Fibroblast of villous mesenchyme (primary cell): ENCODE results near the gene SCAANT1. TPM values are rescaled to one million over a fixed set of nuclear protein-coding genes. Genes with fewer than 3 reads are reported as not detected.
A peak's percentile ranks its signal among the peaks of the same experiment; 100 is the strongest.

ENCODE experiments used
- DNase-seq: peaks from one replicate; pipeline ENCODE4 v3.0.0-alpha.2; 2010; ENCODE audit warnings: low read depth
- H3K4me3 ChIP-seq: 2 replicates; pipeline ENCODE4 v1.5.1; 2011; ENCODE audit warnings: low read depth, mild to moderate bottlenecking, low read length
- total RNA-seq: library from RNA; depleted of rRNA; stranded (reverse); fragments of >200 nt; gene quantifications from 2 replicates; pipeline ENCODE4 v1.2.3, GENCODE V29; 2012
- TF ChIP-seq, protein P1 (sequence below): IDR thresholded peaks from 2 replicates; pipeline ENCODE4 v1.5.1; 2012; ENCODE audit warnings: low read depth, mild to moderate bottlenecking, low read length; ENCODE audit not compliant: insufficient read depth

The SCAANT1 gene
- total RNA-seq, 1 donor, result not detected

DNA sequence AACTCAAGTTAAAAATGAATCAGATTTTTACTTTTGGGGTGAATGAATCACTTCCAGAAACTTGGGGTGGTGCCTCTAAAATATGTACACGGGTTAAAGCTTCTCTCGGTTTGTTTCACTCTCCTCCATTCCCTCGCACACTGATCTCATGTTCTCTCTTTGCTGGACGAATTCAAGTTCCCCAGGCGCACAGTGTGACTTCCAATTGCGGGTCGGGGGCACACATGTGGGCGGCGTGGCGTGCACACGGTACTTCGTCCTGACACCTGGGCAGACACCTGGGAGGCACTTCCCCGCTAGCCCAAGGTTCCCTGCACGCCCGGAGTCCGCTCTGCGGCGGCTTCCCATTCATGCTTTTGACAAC lies 692 bp downstream of the SCAANT1 start:
- DNase-seq, result peak; percentile 28
- TF ChIP-seq, protein P1, sequence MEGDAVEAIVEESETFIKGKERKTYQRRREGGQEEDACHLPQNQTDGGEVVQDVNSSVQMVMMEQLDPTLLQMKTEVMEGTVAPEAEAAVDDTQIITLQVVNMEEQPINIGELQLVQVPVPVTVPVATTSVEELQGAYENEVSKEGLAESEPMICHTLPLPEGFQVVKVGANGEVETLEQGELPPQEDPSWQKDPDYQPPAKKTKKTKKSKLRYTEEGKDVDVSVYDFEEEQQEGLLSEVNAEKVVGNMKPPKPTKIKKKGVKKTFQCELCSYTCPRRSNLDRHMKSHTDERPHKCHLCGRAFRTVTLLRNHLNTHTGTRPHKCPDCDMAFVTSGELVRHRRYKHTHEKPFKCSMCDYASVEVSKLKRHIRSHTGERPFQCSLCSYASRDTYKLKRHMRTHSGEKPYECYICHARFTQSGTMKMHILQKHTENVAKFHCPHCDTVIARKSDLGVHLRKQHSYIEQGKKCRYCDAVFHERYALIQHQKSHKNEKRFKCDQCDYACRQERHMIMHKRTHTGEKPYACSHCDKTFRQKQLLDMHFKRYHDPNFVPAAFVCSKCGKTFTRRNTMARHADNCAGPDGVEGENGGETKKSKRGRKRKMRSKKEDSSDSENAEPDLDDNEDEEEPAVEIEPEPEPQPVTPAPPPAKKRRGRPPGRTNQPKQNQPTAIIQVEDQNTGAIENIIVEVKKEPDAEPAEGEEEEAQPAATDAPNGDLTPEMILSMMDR, result no peak
- H3K4me3 ChIP-seq, result peak overlapping the region; percentile 74

DNA sequence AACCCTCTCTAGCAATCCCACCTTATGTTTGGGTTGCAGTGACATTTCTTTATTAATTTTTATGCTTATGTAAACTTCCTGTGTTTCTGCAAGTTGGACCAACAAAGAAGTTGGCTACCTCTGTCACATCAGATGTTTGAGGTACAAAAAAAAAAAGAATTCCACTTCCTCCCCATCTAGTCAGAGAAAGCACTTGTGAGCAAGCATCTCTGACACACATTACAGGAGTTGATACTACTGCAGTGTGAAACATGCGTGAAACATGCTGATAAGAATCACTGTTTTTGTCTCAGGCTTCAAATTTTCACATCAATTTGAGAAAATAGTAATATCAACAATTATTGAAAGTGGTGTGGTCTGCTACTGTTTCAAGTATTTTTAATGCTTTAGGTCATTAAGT lies 1.3 kb downstream of the SCAANT1 start:
- no peak for DNase-seq
- TF ChIP-seq, protein P1, result no peak
- peak overlapping the region; percentile 74 for H3K4me3 ChIP-seq

DNA sequence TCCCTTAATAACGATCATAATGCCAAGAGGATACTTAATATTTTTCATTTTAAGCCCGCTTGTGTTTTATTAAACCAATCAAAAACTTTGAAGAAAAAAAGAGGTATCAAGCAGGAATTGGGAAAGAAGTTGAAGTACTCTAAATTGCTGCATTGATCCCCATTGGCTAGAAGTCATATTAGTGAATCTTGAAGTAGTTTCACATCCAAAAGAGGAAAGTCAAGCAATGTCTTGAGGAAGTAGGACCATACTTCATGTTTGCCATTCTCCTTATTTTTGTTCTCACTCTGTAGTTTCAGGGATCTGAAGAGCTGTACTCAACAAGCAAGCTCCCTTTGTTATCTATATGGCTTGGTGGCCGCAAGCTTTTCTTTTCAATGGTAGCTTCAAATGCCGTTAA lies 2.2 kb downstream of the SCAANT1 start:
- no peak for DNase-seq
- TF ChIP-seq, protein P1, result no peak
- H3K4me3 ChIP-seq, result no peak overlapping the region

DNA sequence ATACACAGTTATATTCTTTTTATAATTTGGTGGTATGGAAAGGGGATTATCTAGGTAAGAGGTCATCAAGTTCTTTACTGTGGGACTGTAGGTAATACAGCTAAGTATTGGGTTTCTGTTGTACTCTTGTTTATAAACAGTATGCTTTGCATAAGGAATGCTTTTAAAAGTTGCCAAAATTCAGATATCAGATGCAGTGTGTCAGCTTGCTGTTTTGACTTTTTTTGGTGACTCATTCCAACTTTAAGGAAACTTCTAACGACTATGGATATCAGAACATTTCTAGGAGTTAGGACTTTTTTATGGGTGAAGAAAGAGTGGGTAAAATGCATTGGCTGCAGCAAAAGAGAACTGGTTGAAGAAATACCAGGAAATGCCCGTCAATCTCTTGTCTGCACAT lies 2.8 kb downstream of the SCAANT1 start:
- H3K4me3 ChIP-seq, result no peak overlapping the region
- peak; percentile 65 for DNase-seq
- TF ChIP-seq, protein P1, result no peak

DNA sequence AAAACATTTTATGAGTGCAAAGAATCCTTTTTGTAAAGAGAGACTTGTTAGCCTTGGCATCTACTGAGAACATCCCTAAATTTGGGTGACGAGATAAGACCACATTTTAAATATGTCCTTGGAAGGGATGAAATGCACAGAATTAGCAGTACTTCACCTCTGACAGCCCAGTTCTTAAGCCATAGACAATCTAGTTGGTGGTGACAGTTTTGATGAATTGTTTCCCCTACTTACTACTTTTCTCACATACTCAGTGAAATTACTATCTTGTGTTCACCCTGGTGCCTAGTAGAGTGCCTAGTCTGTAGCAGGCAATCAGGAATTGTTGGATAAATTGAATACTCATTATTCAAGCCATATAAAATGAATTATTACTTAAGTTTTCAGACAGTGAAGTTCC lies 3.4 kb downstream of the SCAANT1 start:
- no peak overlapping the region for H3K4me3 ChIP-seq
- TF ChIP-seq, protein P1, result no peak

DNA sequence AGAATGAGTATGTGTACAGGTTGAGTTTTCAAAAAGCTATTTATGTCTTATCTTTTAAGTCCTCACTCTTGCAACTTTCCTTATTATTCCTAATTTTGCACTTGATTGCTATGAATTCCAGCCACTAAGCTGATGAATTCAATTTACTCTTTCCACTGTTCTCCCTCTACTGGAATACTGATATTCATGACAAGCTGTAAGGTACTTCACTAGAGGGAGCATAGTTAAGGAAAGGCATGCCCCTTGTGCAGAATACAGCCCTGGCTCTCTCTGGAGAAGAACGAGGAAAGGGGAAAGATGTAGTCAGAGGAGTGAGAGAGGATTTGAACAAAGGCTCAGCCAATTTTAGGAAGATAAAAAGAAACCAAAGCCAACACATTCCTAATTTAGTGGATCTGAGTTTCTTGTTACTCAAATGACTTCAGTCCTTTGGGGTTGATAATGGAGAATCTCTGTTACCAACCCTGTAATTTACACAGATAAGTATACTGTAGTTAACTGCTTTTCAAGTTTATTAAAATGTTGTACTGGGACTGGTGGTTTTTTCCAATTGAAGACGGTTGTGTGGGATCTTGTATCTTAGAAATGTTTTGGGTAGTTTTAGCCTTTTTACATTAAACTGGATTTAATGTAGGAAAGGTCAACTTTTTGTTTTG lies 4.0 kb downstream of the SCAANT1 start:
- H3K4me3 ChIP-seq, result no peak overlapping the region
- TF ChIP-seq, protein P1, result peak; percentile 45
- peak; percentile 32 for DNase-seq

More for the DNA sequence above, 3.4 kb downstream of the SCAANT1 start:
- DNase-seq, result no peak
